ENCODE results near the gene TAS1R2. TPM values are rescaled to one million over a fixed set of nuclear protein-coding genes. Genes with fewer than 3 reads are reported as not detected.

The TAS1R2 gene
- total RNA-seq, 2 donors from 2014 or later = not detected

DNA sequence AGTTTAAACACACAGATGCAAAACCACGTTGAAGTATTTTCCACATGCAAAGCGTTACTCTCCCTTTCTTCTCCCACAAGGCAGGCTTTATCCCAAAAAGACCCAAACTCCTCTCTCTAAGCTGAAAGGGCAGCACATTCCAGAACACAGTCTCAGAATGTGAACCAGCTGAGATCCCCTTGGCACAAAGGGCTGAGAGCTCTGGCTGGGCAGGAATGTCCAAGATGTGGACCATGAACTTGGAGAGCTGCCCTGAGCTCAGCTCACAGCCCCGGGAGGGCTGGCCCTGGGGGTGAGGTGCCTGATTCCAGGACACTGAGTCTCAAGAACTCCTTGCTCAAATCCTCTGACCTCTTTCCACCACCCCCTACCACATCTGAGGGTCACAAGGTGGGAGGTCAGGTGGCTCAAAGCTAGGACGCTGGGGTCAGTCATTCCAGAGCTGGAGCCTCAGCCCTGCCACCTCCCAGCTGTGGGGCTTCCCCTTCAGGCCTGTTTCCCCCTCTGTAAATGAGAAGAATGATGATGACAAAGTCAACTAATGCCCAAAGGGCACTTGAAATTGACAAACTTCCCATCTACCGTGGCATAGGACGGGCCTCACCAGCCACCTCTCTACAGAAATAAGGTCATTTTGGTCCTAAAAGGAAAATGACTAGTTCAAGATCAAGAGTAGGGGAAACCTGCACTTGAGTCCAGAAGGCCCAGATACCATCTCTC, 31.4 kb upstream of the TAS1R2 start:
- Mint-ChIP-seq H3K36me3 (no peaks in the 10 kb centered on the region), H3K9me3 (no peaks in the 10 kb centered on the region), H3K27ac (no peak overlapping the region)
- DNase-seq (ENCODE audit: low spot score in 2 of 2) = no peak
- peak in 1 of 2 donors; percentile 9 for ATAC-seq

DNA sequence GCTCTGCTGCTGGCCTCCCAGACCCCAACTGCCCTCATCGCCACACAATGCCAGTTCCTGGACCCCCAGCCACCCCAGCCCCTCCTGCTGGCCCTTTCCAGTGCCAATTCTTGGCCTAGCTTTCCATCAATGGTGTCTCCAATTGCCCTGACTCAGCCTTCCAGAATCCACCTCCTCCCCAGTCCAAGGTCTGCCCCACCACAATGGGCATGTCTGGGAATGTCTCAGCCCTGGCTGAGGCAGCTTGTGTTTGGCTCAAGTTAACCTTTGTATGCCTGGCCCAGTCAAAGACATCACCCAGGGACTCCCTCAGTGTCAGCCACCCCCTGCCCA, 26.5 kb upstream of the TAS1R2 start:
- no peak for ATAC-seq
- Mint-ChIP-seq H3K27ac (peak overlapping the region in 1 of 2 donors; percentile 45), H3K9me3 (no peaks in the 10 kb centered on the region), H3K36me3 (no peaks in the 10 kb centered on the region)
- DNase-seq (ENCODE audit: low spot score in 2 of 2) = no peak

DNA sequence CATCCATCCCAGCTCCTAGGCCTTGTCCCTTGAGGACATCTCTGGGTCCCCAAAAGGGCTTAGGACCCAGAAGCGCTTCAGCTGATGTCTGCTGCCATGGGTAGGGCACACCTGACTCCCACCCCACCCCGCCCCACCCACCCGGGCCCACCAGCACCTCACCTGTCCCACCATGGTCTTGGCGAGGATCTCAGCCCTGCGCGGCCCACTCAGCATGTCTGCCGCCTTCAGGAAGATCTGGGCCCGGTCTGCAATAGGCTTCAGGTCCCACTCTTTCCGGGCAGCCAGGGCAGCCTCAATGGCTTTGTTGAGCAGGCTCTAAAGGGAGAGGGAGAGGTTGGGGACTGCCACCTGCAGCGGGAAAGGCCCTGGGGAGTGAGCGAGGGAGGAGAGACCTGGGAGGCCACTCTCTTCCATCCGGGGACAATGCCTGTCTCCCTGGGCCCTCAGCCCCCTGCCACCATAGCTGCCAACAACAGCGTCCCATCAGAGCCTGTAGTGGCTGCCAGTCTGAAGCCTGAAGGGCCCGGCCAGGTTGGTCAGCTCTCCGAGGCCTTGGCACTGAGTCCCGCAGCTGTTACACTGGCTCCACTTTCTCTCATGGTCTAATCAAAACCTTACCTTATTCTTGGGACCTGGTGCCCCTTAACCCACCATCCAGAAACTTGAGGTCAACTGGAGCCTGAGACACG, 26.0 kb upstream of the TAS1R2 start:
- Mint-ChIP-seq H3K36me3 (no peaks in the 10 kb centered on the region), H3K27ac (no peak overlapping the region), H3K9me3 (no peaks in the 10 kb centered on the region)
- DNase-seq (ENCODE audit: low spot score in 2 of 2) (no peak), ATAC-seq (no peak)

DNA sequence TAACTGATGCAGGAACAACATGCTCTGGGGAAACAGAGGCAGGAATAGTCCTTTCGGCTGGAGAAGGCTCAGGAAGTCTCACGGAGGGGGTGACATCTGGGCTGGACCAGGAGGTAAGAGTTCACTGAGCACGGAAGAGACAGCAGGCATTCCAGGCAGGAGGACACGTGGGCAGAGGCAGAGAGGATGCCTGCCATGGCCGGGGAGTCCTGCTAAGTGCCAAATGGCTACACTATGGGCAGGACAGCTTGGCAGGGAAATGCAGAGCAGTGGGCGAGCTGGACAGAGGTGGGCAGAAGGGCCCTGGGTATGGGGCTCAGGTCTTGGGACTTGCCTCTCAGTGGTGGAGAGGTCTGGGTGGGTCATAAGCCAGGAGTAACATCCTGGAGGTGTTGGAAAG, 25.3 kb upstream of the TAS1R2 start:
- Mint-ChIP-seq H3K27ac (peak overlapping the region in 1 of 2 donors; percentile 15), H3K36me3 (no peaks in the 10 kb centered on the region), H3K9me3 (no peaks in the 10 kb centered on the region)
- DNase-seq (ENCODE audit: low spot score in 2 of 2) = no peak
- ATAC-seq = no peak

DNA sequence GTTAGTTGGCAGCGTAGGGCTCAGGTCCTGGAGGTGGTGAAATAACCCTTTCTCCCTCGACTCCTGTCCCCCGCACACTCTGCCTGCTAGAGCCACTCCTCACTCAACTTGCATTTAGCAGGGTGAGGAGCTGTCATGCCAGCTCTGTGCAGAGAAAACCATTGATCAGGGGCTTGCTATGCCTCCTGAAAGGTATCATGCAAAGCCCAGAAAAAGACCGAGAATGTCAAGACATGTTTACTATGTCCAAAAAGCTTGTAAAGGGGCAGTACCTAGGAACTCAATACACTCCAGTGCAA, 24.9 kb upstream of the TAS1R2 start:
- DNase-seq (ENCODE audit: low spot score in 2 of 2) = no peak
- no peaks in the 10 kb centered on the region for H3K9me3 Mint-ChIP-seq
- H3K36me3 Mint-ChIP-seq = no peaks in the 10 kb centered on the region
- no peak for ATAC-seq
- no peak overlapping the region for H3K27ac Mint-ChIP-seq

DNA sequence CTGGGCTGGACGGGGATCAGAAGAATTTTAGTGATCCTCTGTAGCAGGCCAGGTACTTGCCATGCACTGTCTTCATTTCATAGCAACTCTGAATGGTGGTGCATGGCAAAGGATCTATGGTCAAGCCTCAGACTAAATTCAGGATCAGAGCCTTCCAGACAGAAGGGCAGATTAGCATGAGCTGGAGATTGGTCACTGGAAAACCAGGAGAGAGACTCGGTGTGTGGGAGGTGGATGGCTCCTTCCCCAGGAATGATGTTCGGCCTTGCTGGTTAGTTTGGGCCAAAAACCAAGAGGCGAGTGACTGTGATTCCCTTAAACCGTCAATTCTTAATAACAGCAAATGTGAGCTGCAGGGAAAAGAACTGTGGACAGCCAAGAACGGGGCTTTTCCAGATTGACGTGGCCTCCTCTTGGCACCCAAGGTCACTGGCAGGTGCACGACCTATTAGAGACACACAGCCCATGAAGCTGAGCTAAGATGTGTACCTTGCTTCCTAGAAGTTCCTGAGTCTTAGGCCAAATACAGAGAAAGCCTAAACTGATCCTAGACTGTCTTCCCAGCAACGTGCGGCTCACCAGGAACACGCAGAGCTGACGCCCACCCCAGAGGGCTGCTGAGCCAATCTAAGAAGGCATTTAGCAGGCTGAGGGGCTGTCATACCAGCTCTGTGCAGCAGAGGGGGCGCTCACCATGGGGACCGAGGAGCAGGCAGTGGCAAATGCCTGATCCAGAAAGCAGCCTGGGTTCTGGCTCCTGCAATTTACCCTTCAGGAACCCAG, 24.4 kb upstream of the TAS1R2 start:
- ATAC-seq (peak; percentile 72 to 76), DNase-seq (ENCODE audit: low spot score in 2 of 2) (peak in 1 of 2 donors; percentile 80)
- no peak overlapping the region for H3K27ac Mint-ChIP-seq
- no peaks in the 10 kb centered on the region for H3K36me3 Mint-ChIP-seq
- H3K9me3 Mint-ChIP-seq = no peaks in the 10 kb centered on the region

DNA sequence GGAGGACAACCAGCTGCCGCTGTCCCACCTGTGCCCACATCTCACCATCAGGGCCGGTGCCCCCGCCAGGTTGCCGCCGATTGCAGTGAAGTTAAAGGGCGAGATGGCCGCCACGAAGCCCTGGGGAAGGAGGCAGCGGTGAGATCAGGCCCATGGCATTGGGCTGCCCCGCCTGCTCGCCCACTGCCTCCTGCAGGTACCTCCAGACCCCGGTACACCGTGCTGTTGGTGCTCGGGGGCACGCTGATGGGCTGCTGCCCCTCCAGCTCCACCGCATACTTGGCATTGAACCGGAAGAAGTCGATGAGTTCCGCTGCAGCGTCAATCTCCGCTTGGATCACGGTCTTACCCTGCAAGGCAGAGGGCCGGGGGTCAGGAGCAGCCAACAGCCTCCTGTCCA, 23.6 kb upstream of the TAS1R2 start:
- ATAC-seq (no peak), DNase-seq (ENCODE audit: low spot score in 2 of 2) (no peak)
- no peaks in the 10 kb centered on the region for H3K9me3 Mint-ChIP-seq
- no peaks in the 10 kb centered on the region for H3K36me3 Mint-ChIP-seq
- H3K27ac Mint-ChIP-seq = no peak overlapping the region

DNA sequence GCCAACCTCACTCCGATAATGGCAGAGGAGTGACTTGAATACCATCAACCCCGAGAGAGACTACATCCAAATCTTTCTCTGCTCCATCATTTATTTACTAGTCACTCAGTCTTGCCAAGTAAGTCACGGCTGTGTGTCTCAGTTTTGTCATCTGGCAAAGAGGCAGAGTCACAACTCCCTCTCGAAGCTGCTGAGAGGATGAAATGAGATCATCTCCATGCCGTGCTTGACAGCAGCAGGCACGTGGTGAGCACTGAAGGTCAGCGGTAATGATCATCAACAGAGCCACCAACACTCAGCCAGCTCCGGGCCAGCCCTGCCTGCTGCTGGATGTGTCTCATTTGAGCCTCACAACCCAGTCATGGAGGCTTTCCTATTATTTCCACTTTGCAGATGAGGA, 23.0 kb upstream of the TAS1R2 start:
- DNase-seq (ENCODE audit: low spot score in 2 of 2) (no peak), ATAC-seq (no peak)
- H3K36me3 Mint-ChIP-seq = no peaks in the 10 kb centered on the region
- no peaks in the 10 kb centered on the region for H3K9me3 Mint-ChIP-seq
- no peak overlapping the region for H3K27ac Mint-ChIP-seq

DNA sequence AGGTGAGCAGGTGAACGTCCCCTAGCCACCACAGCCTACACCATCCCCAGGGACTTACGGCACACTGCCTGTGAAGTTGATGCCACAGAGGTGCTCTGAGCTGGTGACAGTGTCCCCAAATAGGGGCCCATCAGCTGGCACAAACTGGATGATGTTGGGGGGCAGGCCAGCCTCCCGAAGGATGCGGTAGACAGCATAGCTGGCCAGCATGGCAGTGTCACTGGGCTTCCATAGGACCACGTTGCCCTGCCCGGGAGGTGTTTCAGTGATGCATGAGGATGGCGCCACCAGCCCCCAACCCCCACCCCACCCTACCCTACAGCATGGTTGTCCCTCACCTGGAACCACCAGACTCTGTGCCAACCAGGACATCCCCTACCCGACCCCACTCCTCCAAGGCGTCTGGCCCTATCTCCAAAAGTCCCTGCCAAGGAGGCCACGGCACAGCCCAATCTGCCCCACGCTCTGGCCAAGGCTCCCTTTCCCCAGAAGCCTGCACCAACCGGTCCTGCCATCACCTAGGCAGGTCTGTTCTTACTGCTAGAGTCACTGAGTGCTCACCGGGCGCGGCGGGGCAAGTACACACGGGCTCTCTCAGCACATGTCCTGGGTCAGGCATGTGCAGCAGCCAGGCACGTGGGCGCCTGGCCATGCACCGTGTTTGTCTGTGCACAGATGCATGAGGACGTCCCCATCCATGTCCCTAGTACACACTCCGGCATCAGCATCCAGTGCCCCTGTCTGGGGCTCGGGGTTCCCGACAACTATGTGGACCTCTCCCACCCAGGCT, 22.4 kb upstream of the TAS1R2 start:
- ATAC-seq (no peak), DNase-seq (ENCODE audit: low spot score in 2 of 2) (no peak)
- no peaks in the 10 kb centered on the region for H3K9me3 Mint-ChIP-seq
- peak overlapping the region in 1 of 2 donors; percentile 20 for H3K27ac Mint-ChIP-seq
- no peaks in the 10 kb centered on the region for H3K36me3 Mint-ChIP-seq

DNA sequence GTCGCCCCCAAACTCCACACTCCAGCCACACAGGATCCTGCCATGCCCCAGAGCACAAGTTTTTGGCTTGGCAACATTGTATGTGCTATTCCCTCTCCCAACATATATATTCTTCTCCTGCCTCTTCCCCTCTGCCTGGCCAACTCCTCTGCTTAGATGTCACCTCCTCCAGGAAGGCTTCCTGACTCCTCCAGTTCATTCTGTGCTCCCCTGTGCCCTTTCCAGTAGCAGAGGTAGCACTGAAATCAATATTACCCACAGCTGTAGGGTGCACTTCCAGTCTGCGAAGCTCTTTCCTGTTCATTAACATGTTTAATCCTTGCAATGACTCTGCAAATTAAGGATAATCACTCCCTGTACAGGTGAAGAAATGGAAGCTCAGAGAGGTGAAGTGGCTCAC, 21.7 kb upstream of the TAS1R2 start:
- Mint-ChIP-seq H3K9me3 (no peaks in the 10 kb centered on the region), H3K36me3 (no peaks in the 10 kb centered on the region), H3K27ac (peak overlapping the region; percentile 20 to 41)
- no peak for DNase-seq (ENCODE audit: low spot score in 2 of 2)
- no peak for ATAC-seq

DNA sequence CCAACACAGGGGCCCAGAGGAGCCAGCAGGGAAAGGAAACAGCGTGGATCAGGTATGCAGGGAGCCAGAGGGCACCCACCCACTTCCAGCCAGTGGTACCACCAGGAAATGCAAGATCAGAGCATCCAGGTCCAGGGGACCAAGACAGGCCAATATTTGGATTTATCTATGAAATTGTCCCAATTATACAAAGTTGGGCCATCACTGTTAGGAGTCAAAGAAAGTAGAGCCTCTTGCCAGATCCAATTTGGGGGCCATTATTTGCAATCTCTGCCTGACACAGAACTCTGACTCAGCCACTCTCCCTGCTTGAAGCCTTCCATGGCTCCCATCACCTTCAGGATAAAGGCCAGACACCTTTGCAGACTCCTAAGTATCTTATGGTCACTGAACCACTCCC, 21.1 kb upstream of the TAS1R2 start:
- DNase-seq (ENCODE audit: low spot score in 2 of 2) (no peak), ATAC-seq (no peak)
- H3K36me3 Mint-ChIP-seq = no peaks in the 10 kb centered on the region
- no peaks in the 10 kb centered on the region for H3K9me3 Mint-ChIP-seq
- peak overlapping the region; percentile 20 to 41 for H3K27ac Mint-ChIP-seq

DNA sequence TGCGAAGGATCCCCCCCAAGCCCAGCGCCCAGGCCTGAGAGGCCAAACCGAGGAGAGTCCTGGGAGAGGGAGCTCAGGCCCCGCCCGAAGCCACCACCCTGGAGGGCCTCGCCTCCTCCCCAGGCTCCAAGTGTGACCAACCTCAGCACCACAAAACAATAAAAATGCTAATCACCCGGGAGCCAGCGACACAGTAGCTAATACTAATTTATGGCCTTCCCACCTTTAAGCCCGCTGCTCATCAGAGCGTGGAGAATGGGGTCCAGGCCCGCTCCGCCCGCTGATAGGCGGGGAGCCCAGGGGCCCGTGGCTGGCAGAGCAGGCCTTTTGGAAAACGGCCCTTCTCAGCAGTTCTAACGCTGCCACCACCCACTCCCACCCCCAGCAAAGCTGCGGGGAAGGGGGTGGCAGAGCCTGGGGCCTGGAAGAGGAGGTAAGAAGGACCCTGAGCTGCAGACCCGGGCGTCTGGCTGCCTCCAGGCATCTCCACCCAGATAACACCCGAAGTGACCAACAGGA, 20.4 kb upstream of the TAS1R2 start:
- no peak overlapping the region for H3K27ac Mint-ChIP-seq
- H3K9me3 Mint-ChIP-seq = no peaks in the 10 kb centered on the region
- ATAC-seq (no peak), DNase-seq (ENCODE audit: low spot score in 2 of 2) (no peak)
- H3K36me3 Mint-ChIP-seq = no peaks in the 10 kb centered on the region

DNA sequence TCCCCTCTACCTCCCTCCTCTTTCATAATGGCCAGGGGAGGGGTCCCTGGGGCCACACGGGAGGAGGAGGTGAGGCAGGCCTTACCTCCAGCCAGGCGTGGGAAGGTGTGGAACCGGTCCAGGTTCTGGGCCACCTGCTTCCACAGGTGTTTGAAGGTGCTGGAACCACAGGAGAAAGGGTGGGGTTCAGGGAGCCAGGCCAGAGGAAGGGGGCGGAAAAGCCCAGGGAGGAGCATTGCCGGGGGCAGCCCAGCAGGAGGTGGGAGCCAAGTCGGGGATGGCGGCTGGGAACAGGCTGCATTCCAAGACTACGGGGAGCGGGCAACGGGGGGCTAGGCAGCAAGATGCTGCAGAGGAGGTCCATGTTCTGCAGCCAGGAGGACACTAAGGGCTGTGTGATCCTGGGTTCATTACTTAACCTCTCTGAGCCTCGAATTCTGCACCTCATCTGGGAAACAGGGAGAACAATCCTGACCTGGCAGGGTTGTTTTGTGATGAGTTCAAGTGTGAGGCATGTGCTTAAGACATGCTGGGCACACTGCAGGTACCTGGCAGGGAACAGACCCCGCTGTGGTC, 19.8 kb upstream of the TAS1R2 start:
- no peak overlapping the region for H3K27ac Mint-ChIP-seq
- H3K36me3 Mint-ChIP-seq = no peaks in the 10 kb centered on the region
- no peak for DNase-seq (ENCODE audit: low spot score in 2 of 2)
- ATAC-seq = no peak
- no peaks in the 10 kb centered on the region for H3K9me3 Mint-ChIP-seq

DNA sequence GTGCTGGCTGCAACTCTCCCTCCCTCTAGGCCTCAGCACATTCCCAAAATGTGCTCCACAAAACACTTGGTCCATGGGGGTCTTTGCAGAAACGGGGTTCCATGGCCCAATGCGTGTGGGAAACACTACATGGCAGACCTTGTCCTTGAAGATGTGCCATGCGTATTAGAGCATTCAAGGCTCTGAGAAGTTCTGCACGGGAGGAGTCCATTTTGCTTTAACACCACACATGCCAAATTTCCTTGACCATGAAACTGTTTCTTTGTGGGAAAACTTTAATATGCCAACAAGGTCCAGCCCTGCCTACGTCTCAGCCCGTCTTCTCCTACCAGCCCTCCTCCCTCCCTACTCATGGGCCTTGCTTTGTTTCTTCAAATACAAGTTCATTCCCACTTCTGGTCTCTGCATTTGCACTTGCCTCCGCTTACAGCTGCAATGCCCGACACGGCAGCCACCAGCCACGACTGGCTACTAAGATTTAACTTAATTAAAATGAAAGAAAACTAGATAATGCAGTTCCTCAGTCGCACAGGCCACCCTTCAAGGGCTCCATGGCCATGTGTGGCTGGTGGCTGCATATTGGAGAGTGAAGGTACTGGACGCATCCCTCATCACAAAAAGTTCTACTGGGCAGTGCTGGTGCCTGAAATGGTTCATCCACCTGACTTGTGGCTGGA, 19.2 kb upstream of the TAS1R2 start:
- no peak for ATAC-seq
- no peak for DNase-seq (ENCODE audit: low spot score in 2 of 2)
- H3K36me3 Mint-ChIP-seq = no peaks in the 10 kb centered on the region
- peak overlapping the region in 1 of 2 donors; percentile 41 for H3K27ac Mint-ChIP-seq
- no peaks in the 10 kb centered on the region for H3K9me3 Mint-ChIP-seq

DNA sequence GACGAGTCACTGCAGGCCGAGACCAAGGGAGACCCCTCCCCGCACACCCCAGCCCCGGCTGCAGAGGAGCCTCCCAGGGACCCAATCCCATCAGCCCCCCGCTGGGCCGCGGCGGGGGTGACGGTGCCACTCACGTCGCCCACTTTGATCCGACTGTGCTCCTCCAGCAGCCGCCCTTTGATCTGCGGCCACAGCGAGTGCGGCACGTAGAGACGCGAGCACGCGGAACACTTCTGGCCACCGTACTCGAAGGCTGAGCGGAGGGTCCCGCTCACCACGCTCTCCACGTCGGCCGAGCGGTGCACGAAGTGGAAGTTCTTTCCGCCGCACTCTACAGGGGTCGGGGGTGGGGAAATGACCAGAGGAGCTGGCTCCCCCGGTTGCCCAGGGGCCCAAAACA, 17.8 kb upstream of the TAS1R2 start:
- H3K27ac Mint-ChIP-seq = no peak overlapping the region
- no peak for DNase-seq (ENCODE audit: low spot score in 2 of 2)
- ATAC-seq = no peak
- H3K36me3 Mint-ChIP-seq = no peaks in the 10 kb centered on the region
- H3K9me3 Mint-ChIP-seq = no peaks in the 10 kb centered on the region

DNA sequence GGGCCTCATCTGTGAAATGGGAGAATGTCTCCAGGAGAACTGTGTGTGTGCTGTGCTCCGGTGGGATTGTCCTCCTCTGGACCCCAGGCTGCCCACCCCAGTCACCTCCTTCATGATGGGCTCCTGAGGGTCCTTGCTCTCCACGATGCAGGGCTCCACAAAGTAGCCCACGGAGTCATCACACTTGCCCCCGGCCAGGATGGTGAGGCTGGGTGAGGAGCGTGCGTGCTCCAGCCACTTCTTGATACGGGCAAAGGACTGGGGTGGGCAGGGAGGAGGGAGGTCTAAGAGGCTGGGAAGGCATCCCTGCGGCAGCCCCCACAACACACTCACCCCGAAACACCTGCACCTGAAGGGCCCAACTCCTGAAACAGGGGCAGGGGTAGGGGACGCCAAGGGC, 16.8 kb upstream of the TAS1R2 start:
- H3K36me3 Mint-ChIP-seq = no peaks in the 10 kb centered on the region
- ATAC-seq = no peak
- H3K27ac Mint-ChIP-seq = no peak overlapping the region

More for the DNA sequence above, 16.8 kb upstream of the TAS1R2 start:
- no peak for DNase-seq (ENCODE audit: low spot score in 2 of 2)
- H3K9me3 Mint-ChIP-seq = no peaks in the 10 kb centered on the region

Data from activated naive CD4-positive, alpha-beta T cell treated with anti-CD3 and anti-CD28 coated beads, Interleukin-2, amount 50 U/mL, for 72 hours (primary cell).